ENCODE measurements around the gene GALR1.

DNA sequence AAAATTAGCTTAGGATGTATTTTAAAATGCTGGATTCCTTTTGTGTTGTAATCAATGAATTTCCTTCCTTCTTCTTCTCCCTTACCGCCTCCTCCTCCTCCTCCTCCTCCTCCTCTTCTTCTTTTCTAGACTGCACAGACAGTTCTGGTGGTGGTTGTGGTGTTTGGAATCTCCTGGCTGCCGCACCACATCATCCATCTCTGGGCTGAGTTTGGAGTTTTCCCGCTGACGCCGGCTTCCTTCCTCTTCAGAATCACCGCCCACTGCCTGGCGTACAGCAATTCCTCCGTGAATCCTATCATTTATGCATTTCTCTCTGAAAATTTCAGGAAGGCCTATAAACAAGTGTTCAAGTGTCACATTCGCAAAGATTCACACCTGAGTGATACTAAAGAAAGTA, 18.8 kb downstream of the GALR1 start:
- TF ChIP-seq, protein P1, sequence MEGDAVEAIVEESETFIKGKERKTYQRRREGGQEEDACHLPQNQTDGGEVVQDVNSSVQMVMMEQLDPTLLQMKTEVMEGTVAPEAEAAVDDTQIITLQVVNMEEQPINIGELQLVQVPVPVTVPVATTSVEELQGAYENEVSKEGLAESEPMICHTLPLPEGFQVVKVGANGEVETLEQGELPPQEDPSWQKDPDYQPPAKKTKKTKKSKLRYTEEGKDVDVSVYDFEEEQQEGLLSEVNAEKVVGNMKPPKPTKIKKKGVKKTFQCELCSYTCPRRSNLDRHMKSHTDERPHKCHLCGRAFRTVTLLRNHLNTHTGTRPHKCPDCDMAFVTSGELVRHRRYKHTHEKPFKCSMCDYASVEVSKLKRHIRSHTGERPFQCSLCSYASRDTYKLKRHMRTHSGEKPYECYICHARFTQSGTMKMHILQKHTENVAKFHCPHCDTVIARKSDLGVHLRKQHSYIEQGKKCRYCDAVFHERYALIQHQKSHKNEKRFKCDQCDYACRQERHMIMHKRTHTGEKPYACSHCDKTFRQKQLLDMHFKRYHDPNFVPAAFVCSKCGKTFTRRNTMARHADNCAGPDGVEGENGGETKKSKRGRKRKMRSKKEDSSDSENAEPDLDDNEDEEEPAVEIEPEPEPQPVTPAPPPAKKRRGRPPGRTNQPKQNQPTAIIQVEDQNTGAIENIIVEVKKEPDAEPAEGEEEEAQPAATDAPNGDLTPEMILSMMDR (conservative IDR thresholded peaks at IDR 0.05 in 1 of 2, IDR thresholded peaks at IDR 0.05 in 1 of 2; ENCODE audit: extremely low read depth in 1 of 2, insufficient read depth in 1 of 2, low read depth in 1 of 2, low read length in 2 of 2): no peak
- no peak for TF ChIP-seq EZH2 (IDR thresholded peaks at IDR 0.05; ENCODE audit: borderline replicate concordance, low read length)
